ENCODE results near the gene EPN2.

GRCh38 chr17:19243838-19244237 lies 6.7 kb downstream of the EPN2 start:
- TF ChIP-seq POLR2AphosphoS5 (IDR thresholded peaks at IDR 0.05) (no peak), CTCF (IDR thresholded peaks at IDR 0.05) (no peak), POLR2A (IDR thresholded peaks at IDR 0.05) (no peak)
